HG03159 (cell line): ENCODE data around the gene SH3BP4.

Source experiments
- ATAC-seq: cut with Tn5 transposase; IDR thresholded peaks from one replicate; pipeline ENCODE4 v1.9.1; 2021; ENCODE audit warnings: mild to moderate bottlenecking, moderate library complexity; ENCODE audit not compliant: unreplicated experiment

The SH3BP4 gene

GRCh38 chr2:234996069-234996940 is 44.5 kb downstream of the SH3BP4 start:
- no peak for ATAC-seq

GRCh38 chr2:234996941-234997270 is 45.1 kb downstream of the SH3BP4 start:
- ATAC-seq: no peak

DNA sequence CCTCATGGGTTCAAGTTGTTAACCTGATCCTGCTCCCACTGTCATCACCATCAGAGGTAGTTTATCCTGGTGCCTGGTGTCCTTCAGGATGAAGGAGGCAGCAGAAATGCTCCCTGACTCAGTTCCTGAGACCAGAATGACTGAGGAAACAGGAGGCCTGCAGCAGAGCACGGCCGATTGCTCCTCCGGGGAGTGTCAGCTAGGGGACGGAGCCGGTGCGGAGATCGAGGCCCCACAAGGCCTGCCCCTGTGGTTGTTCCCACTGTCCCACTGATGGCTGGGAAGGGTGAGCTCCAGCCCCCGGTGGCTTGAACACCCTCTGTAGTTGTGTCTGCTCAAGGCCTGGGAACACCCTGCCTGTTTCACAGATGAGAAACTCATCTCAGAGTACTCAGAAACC is 45.6 kb downstream of the SH3BP4 start:
- ATAC-seq: no peak

GRCh38 chr2:234998404-234999211 is 46.8 kb downstream of the SH3BP4 start:
- ATAC-seq: no peak

DNA sequence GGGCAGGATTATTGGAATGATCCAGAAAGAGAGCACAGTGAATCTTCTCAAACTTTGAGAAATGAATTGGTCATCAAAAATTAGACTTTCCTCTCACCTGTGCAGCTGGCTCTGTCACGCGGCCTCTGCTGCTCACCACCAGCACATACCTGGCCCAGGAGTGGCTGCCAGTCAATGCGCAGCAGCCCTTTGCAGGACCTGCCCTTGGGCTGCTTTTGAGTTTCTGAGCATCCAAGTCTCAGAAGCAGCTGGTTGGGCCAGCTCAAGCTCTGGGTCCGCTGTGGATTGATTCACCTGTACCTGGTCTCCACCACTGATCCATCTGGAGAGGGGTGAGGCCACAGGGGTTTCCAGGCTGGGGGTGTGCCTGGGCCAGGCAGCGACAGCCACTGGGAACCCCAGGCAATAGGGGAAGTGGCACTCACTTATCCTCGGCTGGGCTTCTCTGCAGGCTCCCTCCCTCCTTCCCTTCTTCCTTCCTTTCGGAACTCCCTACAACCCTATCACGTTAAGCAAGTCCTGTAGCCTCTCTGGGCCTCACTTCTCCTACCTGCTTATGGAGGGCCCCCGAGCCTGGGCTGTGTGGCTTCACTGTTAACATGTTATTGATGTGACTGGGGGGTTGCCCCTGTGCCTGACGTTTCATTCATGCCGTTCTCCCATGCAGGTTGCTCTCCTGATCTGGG is 48.1 kb downstream of the SH3BP4 start:
- no peak for ATAC-seq

GRCh38 chr2:235000426-235001236 is 48.8 kb downstream of the SH3BP4 start:
- no peak for ATAC-seq

GRCh38 chr2:235001237-235002133 is 49.7 kb downstream of the SH3BP4 start:
- ATAC-seq: no peak

- no peak for ATAC-seq
Measured at GRCh38 chr2:235002198-235003095, 50.6 kb downstream of the SH3BP4 start.

DNA sequence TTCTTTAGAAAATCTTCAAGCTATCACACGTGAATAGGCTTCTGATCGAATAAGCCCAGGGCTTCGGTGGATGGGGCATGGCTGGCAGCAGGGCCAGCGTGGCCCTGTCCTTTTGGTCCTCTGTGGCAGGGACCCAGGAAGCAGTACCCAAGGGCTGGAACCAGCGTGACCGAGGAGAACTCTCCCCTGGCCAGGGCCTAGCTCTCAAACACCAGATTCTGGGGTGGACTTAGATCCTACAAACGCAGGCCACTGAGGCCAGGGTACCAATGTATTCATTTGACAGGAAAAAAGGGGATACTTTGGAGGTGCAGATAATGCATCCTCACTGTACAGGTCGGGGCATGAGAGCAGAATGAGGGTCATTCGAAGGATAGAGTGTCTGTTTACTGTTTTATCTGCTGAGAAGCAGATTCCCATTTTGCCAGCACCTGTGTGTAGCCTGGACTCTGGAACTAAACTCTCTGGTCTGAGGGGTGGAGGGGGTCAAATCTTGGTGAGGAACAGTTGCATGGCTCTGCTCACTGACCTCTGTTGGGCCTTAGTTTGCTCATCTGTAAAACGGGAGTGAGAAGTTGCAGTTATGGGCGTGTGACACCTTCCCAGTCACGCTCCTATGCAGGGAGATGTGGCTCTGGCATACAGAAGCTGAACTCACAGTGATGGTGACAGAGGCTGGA is 51.4 kb downstream of the SH3BP4 start:
- no peak for ATAC-seq

- no peak for ATAC-seq
Measured at GRCh38 chr2:235004329-235004903, 52.6 kb downstream of the SH3BP4 start.

GRCh38 chr2:235005023-235005422 is 53.2 kb downstream of the SH3BP4 start:
- ATAC-seq: no peak

GRCh38 chr2:235005603-235006259 is 53.9 kb downstream of the SH3BP4 start:
- no peak for ATAC-seq

DNA sequence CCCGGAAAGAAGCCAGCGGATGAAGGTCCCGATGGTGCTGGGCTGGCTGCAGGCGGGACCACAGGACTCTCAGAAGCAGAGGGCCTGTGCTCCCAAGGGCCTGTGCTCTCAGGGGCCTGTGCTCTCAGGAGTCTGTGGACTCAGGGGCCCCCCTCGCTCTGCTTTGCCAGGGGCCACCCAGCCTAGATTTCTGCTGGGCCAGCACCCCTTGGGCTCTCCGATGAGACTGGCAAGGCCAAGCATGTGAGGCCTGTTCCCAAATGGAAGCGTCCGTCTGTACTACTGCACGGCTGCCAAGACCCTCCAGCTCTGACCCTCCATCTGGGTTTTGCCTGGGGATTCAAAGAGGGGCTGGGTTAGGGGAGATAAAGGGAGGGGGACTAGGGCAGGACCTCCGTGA is 54.6 kb downstream of the SH3BP4 start:
- ATAC-seq: no peak

DNA sequence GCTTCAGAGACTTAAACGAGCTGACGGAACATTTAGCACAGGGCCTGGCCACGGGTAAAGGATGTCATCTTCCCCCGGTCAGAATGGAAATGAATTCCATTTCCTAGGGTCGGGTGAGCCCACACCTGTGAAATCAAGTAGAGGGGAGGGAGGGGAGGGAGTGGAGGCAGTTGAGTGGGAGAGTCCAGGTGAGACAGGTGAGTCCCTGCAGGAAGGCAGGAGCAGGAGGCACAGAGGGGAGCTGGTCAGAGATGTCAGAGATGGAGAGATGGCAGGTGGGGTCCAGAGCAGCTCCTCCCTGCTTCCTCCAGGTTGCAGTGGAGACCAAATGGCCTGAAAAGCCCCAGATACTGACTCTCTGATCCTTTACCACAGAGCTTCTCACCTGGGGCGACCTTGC is 55.2 kb downstream of the SH3BP4 start:
- ATAC-seq: no peak

DNA sequence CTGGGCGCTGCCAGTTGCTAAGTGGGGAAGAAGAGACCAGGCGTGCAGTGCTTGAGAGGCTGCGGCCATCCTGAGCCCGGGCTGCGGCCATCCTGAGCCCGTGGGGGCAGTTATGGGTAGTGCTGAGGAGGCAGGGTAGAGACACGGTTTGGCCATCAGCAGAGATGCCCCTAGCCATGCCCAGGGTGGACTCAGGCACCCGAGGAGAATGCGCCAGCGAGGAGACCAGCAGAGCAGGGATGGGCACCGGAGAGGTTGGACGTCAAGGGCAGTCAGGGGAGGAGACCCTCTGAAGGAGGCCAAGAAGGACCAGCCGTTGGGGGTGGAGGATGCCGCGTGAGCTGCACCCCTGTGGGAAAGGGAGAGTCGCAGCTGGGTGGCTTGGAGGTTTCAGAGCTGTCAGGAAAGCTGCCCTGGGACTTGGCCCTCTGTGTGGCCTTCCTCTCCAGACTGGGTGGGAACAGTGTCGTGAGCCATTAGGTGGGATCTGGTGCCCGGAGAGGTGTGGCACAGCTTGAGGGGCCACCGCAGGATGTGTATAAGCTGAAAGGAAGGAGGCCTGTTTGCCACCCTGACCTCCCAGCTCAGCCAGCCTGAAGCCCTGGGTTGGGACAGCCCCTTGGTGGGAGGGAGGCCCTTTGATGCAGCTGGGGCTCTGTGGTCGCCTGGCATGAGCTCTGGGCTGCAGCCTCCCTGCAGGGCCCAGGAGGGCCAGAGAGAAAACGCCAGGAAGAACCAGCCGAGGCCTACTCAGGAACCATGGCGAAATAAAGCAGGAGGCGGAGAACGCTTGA is 56.0 kb downstream of the SH3BP4 start:
- no peak for ATAC-seq

GRCh38 chr2:235008584-235009044 is 56.8 kb downstream of the SH3BP4 start:
- no peak for ATAC-seq
